HEK293 (cell line): ENCODE results near the gene NEO1.

Experiments used
- CTCF ChIA-PET: fragments of 350-600 bp; formaldehyde crosslinking; extraction: SDS; loops from one replicate; lab custom pipeline; 2021; ENCODE audit warnings: antibody characterized with exemption; lab: Yijun Ruan, JAX
- POLR2A ChIA-PET: fragments of 300-600 bp; formaldehyde crosslinking; extraction: SDS; loops from one replicate; lab custom pipeline; 2020; ENCODE audit warnings: antibody characterized with exemption, inconsistent platforms; lab: Yijun Ruan, JAX
- H3K27ac ChIP-seq: fragments of 200-500 bp; sonication (Bioruptor generic); 2 replicates; pipeline ENCODE4 v1.5.1; 2014; ENCODE audit warnings: low read depth, low read length, control low read depth, inconsistent platforms; ENCODE audit errors: extremely low read depth
- H3K36me3 ChIP-seq, 2 experiments: fragments of 200-500 bp in 1 of 2; sonication (Bioruptor generic) in 1 of 2; 1 replicate in 1 of 2; 2 replicates in 1 of 2; pipeline ENCODE4 v1.5.1; 2014 to 2017; ENCODE audit warnings: inconsistent platforms in 2 of 2, low read length in 2 of 2; ENCODE audit not compliant: control insufficient read depth in 2 of 2, insufficient read depth in 1 of 2
- H3K4me1 ChIP-seq: fragments of 200-500 bp; sonication (Bioruptor generic); 2 replicates; pipeline ENCODE4 v1.5.1; 2014; ENCODE audit warnings: mild to moderate bottlenecking, low read length, inconsistent platforms; ENCODE audit not compliant: control insufficient read depth, insufficient read depth
- H3K4me3 ChIP-seq: 2 replicates; pipeline ENCODE4 v1.5.1; 2011; ENCODE audit warnings: low read depth, mild to moderate bottlenecking, control low read depth, low read length, moderate library complexity
- H3K9me3 ChIP-seq: fragments of 200-500 bp; sonication (Bioruptor generic); 2 replicates; pipeline ENCODE4 v1.5.1; 2014; ENCODE audit warnings: low read depth, low read length, inconsistent platforms; ENCODE audit not compliant: control insufficient read depth, insufficient read depth
- CTCF ChIP-seq: fragments of 450-650 bp; formaldehyde crosslinking; IDR thresholded peaks from 2 replicates; pipeline ENCODE4 v1.5.1; 2016; ENCODE audit warnings: missing biosample characterization, missing genetic modification characterization
- KLF1 ChIP-seq: fragments of 450-650 bp; formaldehyde crosslinking; IDR thresholded peaks from 2 replicates; pipeline ENCODE4 v1.5.1; 2016; ENCODE audit warnings: missing biosample characterization, missing genetic modification characterization
- KLF10 ChIP-seq: fragments of 450-650 bp; IDR thresholded peaks from 2 replicates; pipeline ENCODE4 v1.5.1; 2018; ENCODE audit warnings: missing biosample characterization, mild to moderate bottlenecking, missing genetic modification characterization
- KLF16 ChIP-seq: fragments of 450-650 bp; formaldehyde crosslinking; IDR thresholded peaks from 2 replicates; pipeline ENCODE4 v1.5.1; 2017; ENCODE audit warnings: missing biosample characterization, missing genetic modification characterization
- PATZ1 ChIP-seq: fragments of 450-650 bp; formaldehyde crosslinking; IDR thresholded peaks from 2 replicates; pipeline ENCODE4 v1.5.1; 2016; ENCODE audit warnings: missing biosample characterization, missing genetic modification characterization
- PRDM4 ChIP-seq: fragments of 450-650 bp; formaldehyde crosslinking; IDR thresholded peaks from 2 replicates; pipeline ENCODE4 v1.5.1; 2017; ENCODE audit warnings: missing biosample characterization, missing genetic modification characterization
- PRDM6 ChIP-seq: fragments of 450-650 bp; formaldehyde crosslinking; IDR thresholded peaks from 2 replicates; pipeline ENCODE4 v1.5.1; 2017; ENCODE audit warnings: missing biosample characterization, missing genetic modification characterization
- SCRT2 ChIP-seq: fragments of 450-650 bp; formaldehyde crosslinking; IDR thresholded peaks from 2 replicates; pipeline ENCODE4 v1.5.1; 2016; ENCODE audit warnings: missing biosample characterization, missing genetic modification characterization
- YY2 ChIP-seq: fragments of 450-650 bp; formaldehyde crosslinking; IDR thresholded peaks from 2 replicates; pipeline ENCODE4 v1.5.1; 2016; ENCODE audit warnings: missing biosample characterization, missing genetic modification characterization
- ZBTB20 ChIP-seq: fragments of 450-650 bp; formaldehyde crosslinking; IDR thresholded peaks from 2 replicates; pipeline ENCODE4 v1.5.1; 2016; ENCODE audit warnings: missing biosample characterization, missing genetic modification characterization
- ZBTB44 ChIP-seq: fragments of 450-650 bp; IDR thresholded peaks from 2 replicates; pipeline ENCODE4 v1.5.1; 2018; ENCODE audit warnings: missing biosample characterization, mild to moderate bottlenecking, missing genetic modification characterization
- ZBTB48 ChIP-seq: fragments of 450-650 bp; formaldehyde crosslinking; IDR thresholded peaks from 2 replicates; pipeline ENCODE4 v1.5.1; 2016; ENCODE audit warnings: missing biosample characterization, missing genetic modification characterization
- ZNF132 ChIP-seq: fragments of 450-650 bp; formaldehyde crosslinking; IDR thresholded peaks from 2 replicates; pipeline ENCODE4 v1.5.1; 2017; ENCODE audit warnings: missing biosample characterization, missing genetic modification characterization, borderline replicate concordance
- ZNF2 ChIP-seq: fragments of 450-650 bp; formaldehyde crosslinking; IDR thresholded peaks from 2 replicates; pipeline ENCODE4 v1.5.1; 2016; ENCODE audit warnings: missing biosample characterization, missing genetic modification characterization
- ZNF24 ChIP-seq: fragments of 450-650 bp; formaldehyde crosslinking; IDR thresholded peaks from 2 replicates; pipeline ENCODE4 v1.5.1; 2016; ENCODE audit warnings: missing biosample characterization, missing genetic modification characterization
- ZNF280C ChIP-seq: fragments of 450-650 bp; formaldehyde crosslinking; IDR thresholded peaks from 2 replicates; pipeline ENCODE4 v1.5.1; 2016; ENCODE audit warnings: missing biosample characterization, missing genetic modification characterization
- ZNF335 ChIP-seq: fragments of 450-650 bp; formaldehyde crosslinking; conservative IDR thresholded peaks from 2 replicates; pipeline ENCODE4 v1.5.1; 2016; ENCODE audit warnings: missing biosample characterization, missing genetic modification characterization
- ZNF521 ChIP-seq: fragments of 450-650 bp; formaldehyde crosslinking; IDR thresholded peaks from 2 replicates; pipeline ENCODE4 v1.5.1; 2017; ENCODE audit warnings: missing biosample characterization, mild to moderate bottlenecking, missing genetic modification characterization
- ZNF530 ChIP-seq: fragments of 450-650 bp; formaldehyde crosslinking; IDR thresholded peaks from 2 replicates; pipeline ENCODE4 v1.5.1; 2016; ENCODE audit warnings: low read depth, missing biosample characterization, missing genetic modification characterization
- ZNF670 ChIP-seq: fragments of 450-650 bp; formaldehyde crosslinking; IDR thresholded peaks from 2 replicates; pipeline ENCODE4 v1.5.1; 2016; ENCODE audit warnings: missing biosample characterization, missing genetic modification characterization, low read depth
- ZNF747 ChIP-seq: fragments of 450-650 bp; formaldehyde crosslinking; IDR thresholded peaks from 2 replicates; pipeline ENCODE4 v1.5.1; 2016; ENCODE audit warnings: missing biosample characterization, missing genetic modification characterization
- ZSCAN4 ChIP-seq: fragments of 450-650 bp; formaldehyde crosslinking; IDR thresholded peaks from 2 replicates; pipeline ENCODE4 v1.5.1; 2017; ENCODE audit warnings: missing biosample characterization, missing genetic modification characterization

Gene NEO1

GRCh38 chr15:73051391-73051806 lies 864 bp upstream of the NEO1 start (continued):
- peak; percentile 32; the same call in 1 of the 2 replicates for TF ChIP-seq PATZ1 (tag by site-specific recombination)
- TF ChIP-seq ZNF747 = no peak
- 0 out of 2 replicates have a peak, but pooled peaks have one; percentile 5 for TF ChIP-seq ZBTB44 (tag by site-specific recombination)
- no peak for TF ChIP-seq ZNF521 (tag by site-specific recombination)
- TF ChIP-seq KLF10 (tag by site-specific recombination) = no peak; the same call in 1 of the 2 replicates
- peak; percentile 81 for TF ChIP-seq ZNF335 (tag by site-specific recombination)
- TF ChIP-seq ZNF24 (tag by site-specific recombination) = no peak
- no peak for TF ChIP-seq ZNF530
- TF ChIP-seq ZBTB20 (tag by site-specific recombination) = peak; percentile 88

- peak overlapping the region; percentile 97 for H3K27ac ChIP-seq
- ChIA-PET CTCF (interaction anchor here (0.6 to 1.8 kb wide), 15 partner anchors 11 to 472 kb away, joined by 3 to 6 read pairs (median 4); no protein-coding TSS in a partner anchor), POLR2A (interaction anchor here (1.2 to 1.8 kb wide), 2 partner anchors 21 to 85 kb away, joined by 3 to 4 read pairs; no protein-coding TSS in a partner anchor)
- H3K4me3 ChIP-seq = peak overlapping the region; percentile 85
- no peaks in the 10 kb centered on the region; a peak in 1 of 3 replicates for H3K36me3 ChIP-seq
- H3K4me1 ChIP-seq = peaks cover 46% of the 10 kb centered on the region
- H3K9me3 ChIP-seq = no peaks in the 10 kb centered on the region
- TF ChIP-seq CTCF (tag by site-specific recombination) (peak; percentile 87), ZNF2 (tag by site-specific recombination) (peak; percentile 74; the same call in 1 of the 2 replicates), ZNF280C (tag by site-specific recombination) (no peak), ZNF670 (tag by site-specific recombination) (no peak), KLF16 (tag by site-specific recombination) (peak; percentile 68; the same call in 1 of the 2 replicates), SCRT2 (tag by site-specific recombination) (peak; percentile 94), ZSCAN4 (tag by site-specific recombination) (peak; percentile 43; the same call in 1 of the 2 replicates), PRDM6 (tag by site-specific recombination) (no peak), YY2 (no peak), ZBTB48 (peak; percentile 85), ZNF132 (tag by site-specific recombination) (no peak), PRDM4 (no peak), KLF1 (tag by site-specific recombination) (peak; percentile 38)
These were observed 562 bp downstream of the NEO1 start for GRCh38 chr15:73052653-73053397.
